HepG2 (cell line): Measurements from ENCODE around the gene CPNE5. TPM values are rescaled to one million over a fixed set of nuclear protein-coding genes. Genes with fewer than 3 reads are reported as not detected.

Source experiments
- ARID5B ChIP-seq: IDR thresholded peaks from 2 replicates; pipeline ENCODE4 v1.4.0; 2020; ENCODE audit warnings: mild to moderate bottlenecking, missing genetic modification reagents
- ASH2L ChIP-seq: fragments of 300-600, 200-600 bp; sonication (generic); IDR thresholded peaks from 2 replicates; pipeline ENCODE4 v1.7.0; 2017; ENCODE audit warnings: low read depth, mild to moderate bottlenecking, moderate library complexity, mixed read lengths, low read length; ENCODE audit not compliant: insufficient read length
- CTCF ChIP-seq: sonication (generic); formaldehyde crosslinking; IDR thresholded peaks from 2 replicates; pipeline ENCODE4 v1.5.0; 2020; ENCODE audit warnings: mild to moderate bottlenecking, missing genetic modification reagents, moderate library complexity
- ERF ChIP-seq: IDR thresholded peaks from 2 replicates; pipeline ENCODE4 v1.6.1; 2018; ENCODE audit warnings: missing biosample characterization, missing genetic modification reagents
- FOSL2 ChIP-seq: sonication (generic); formaldehyde crosslinking; IDR thresholded peaks from 2 replicates; pipeline ENCODE4 v1.4.0; 2020; ENCODE audit warnings: missing genetic modification reagents
- FOXK1 ChIP-seq: sonication (generic); formaldehyde crosslinking; IDR thresholded peaks from 2 replicates; pipeline ENCODE4 v1.4.0; 2020; ENCODE audit warnings: low read depth, missing genetic modification reagents, borderline replicate concordance
- GATAD2A ChIP-seq: IDR thresholded peaks from 2 replicates; pipeline ENCODE4 v1.6.1; 2016
- HNF4A ChIP-seq: sonication (generic); formaldehyde crosslinking; IDR thresholded peaks from 2 replicates; pipeline ENCODE4 v1.4.0; 2020; ENCODE audit warnings: missing genetic modification reagents
- HOXA3 ChIP-seq: sonication (generic); formaldehyde crosslinking; IDR thresholded peaks from 2 replicates; pipeline ENCODE4 v1.5.0; 2020; ENCODE audit warnings: missing genetic modification reagents
- MAF1 ChIP-seq: sonication (generic); formaldehyde crosslinking; IDR thresholded peaks from 2 replicates; pipeline ENCODE4 v1.5.0; 2020; ENCODE audit warnings: missing genetic modification reagents, borderline replicate concordance
- MAFF ChIP-seq: IDR thresholded peaks from 2 replicates; pipeline ENCODE4 v1.6.1; 2011; ENCODE audit warnings: low read depth, low read length, improper control_type of control experiment
- POLR2G ChIP-seq: fragments of 200-400 bp; formaldehyde crosslinking; IDR thresholded peaks from 2 replicates; pipeline ENCODE4 v1.6.1; 2018; ENCODE audit warnings: mild to moderate bottlenecking, low read depth, low read length, moderate library complexity
- REL ChIP-seq: sonication (generic); formaldehyde crosslinking; conservative IDR thresholded peaks from 2 replicates; pipeline ENCODE4 v1.8.0; 2022; ENCODE audit warnings: mild to moderate bottlenecking, missing genetic modification reagents, moderate library complexity
- RXRB ChIP-seq: IDR thresholded peaks from 2 replicates; pipeline ENCODE4 v1.6.1; 2016; ENCODE audit warnings: borderline replicate concordance, missing genetic modification reagents, missing compliant biosample characterization
- SMC3 ChIP-seq: IDR thresholded peaks from 2 replicates; pipeline ENCODE4 v1.6.1; 2011; ENCODE audit warnings: low read length, improper control_type of control experiment
- STAG1 ChIP-seq: sonication (generic); formaldehyde crosslinking; IDR thresholded peaks from 2 replicates; pipeline ENCODE4 v1.4.0; 2020; ENCODE audit warnings: missing genetic modification reagents
- TEAD3 ChIP-seq: optimal IDR thresholded peaks from 2 replicates; pipeline ENCODE3; 2016; ENCODE audit warnings: borderline replicate concordance
- TRIM22 ChIP-seq: fragments of 450-650 bp; IDR thresholded peaks from 2 replicates; pipeline ENCODE4 v1.6.1; 2017
- ZFP36L1 ChIP-seq: sonication (generic); formaldehyde crosslinking; IDR thresholded peaks from 2 replicates; pipeline ENCODE4 v1.8.0; 2022; ENCODE audit warnings: mild to moderate bottlenecking, missing genetic modification reagents, moderate library complexity
- ZGPAT ChIP-seq: IDR thresholded peaks from 2 replicates; pipeline ENCODE4 v1.6.1; 2016; ENCODE audit warnings: mild to moderate bottlenecking
- ZNF292 ChIP-seq: sonication (generic); formaldehyde crosslinking; IDR thresholded peaks from 2 replicates; pipeline ENCODE4 v1.8.1; 2022; ENCODE audit warnings: mild to moderate bottlenecking, low read depth, missing genetic modification reagents, borderline replicate concordance
- ZNF501 ChIP-seq: sonication (generic); formaldehyde crosslinking; IDR thresholded peaks from 2 replicates; pipeline ENCODE4 v1.5.1; 2020; ENCODE audit warnings: mild to moderate bottlenecking, moderate library complexity, missing genetic modification reagents
- polyA plus RNA-seq, 8 experiments: library from polyadenylated mRNA; depleted of rRNA in 3 of 8; stranded (reverse) in 7 of 8; unstranded in 1 of 8; fragments of >200 nt; fragmentation: Illumina TruSeq in 4 of 8; extraction: Trizol in 4 of 8; gene quantifications; 2 replicates each; pipeline versions ENCODE4 v1.2.1 to v1.2.3, GENCODE V29; 2011 to 2016; ENCODE audit warnings: low read depth in 4 of 8, missing spikeins in 1 of 8, mixed read lengths in 1 of 8; ENCODE audit not compliant: insufficient read depth in 1 of 8
- total RNA-seq, 5 experiments: library from RNA; depleted of rRNA; stranded (reverse); fragments of >200 nt; fragmentation: Illumina TruSeq; extraction: Trizol; gene quantifications; 2 replicates each; pipeline ENCODE4 v1.2.3, GENCODE V29; 2016; ENCODE audit warnings: low read depth in 1 of 5

Gene CPNE5
- total and polyA plus RNA-seq, 2 of the 13 experiments (the other 11 are each of a cell fraction or from before 2014, with no cell fraction given), result 0.16 TPM; not detected in 1

GRCh38 chr6:36852481-36853147 is 13.4 kb upstream of the CPNE5 start (continued):
- TF ChIP-seq ERF (CRISPR knock-in tag) (0 out of 2 replicates have a peak, but pooled peaks have one; percentile 29), HNF4A (CRISPR knock-in tag) (peak; percentile 85), ASH2L (peak; percentile 81), GATAD2A (CRISPR knock-in tag) (peak; percentile 54; the same call in 1 of the 2 replicates), ZNF501 (peak; percentile 38; the same call in 1 of the 2 replicates), HOXA3 (CRISPR knock-in tag) (0 out of 2 replicates have a peak, but pooled peaks have one; percentile 17), ZNF292 (CRISPR knock-in tag) (peak; percentile 19; the same call in 1 of the 2 replicates), CTCF (CRISPR knock-in tag) (peak; percentile 46), TRIM22 (no peak), POLR2G (0 out of 2 replicates have a peak, but pooled peaks have one; percentile 23), FOXK1 (peak; percentile 31; the same call in 1 of the 2 replicates), REL (CRISPR knock-in tag) (no peak), STAG1 (peak; percentile 31), ZGPAT (CRISPR knock-in tag) (0 out of 2 replicates have a peak, but pooled peaks have one; percentile 24), SMC3 (0 out of 2 replicates have a peak, but pooled peaks have one; percentile 14), ZFP36L1 (CRISPR knock-in tag) (peak; percentile 70; the same call in 1 of the 2 replicates), ARID5B (CRISPR knock-in tag) (0 out of 2 replicates have a peak, but pooled peaks have one; percentile 22), FOSL2 (CRISPR knock-in tag) (peak; percentile 23), TEAD3 (CRISPR knock-in tag) (peak; percentile 95), MAF1 (CRISPR knock-in tag) (no peak), RXRB (CRISPR knock-in tag) (0 out of 2 replicates have a peak, but pooled peaks have one; percentile 29), MAFF (peak; percentile 39; the same call in 1 of the 2 replicates)
